Ishikawa (cell line): ENCODE results near the gene NR5A1.

Source experiments
- FOXM1 ChIP-seq: IDR thresholded peaks from 2 replicates; pipeline ENCODE4 v1.6.1; 2012; ENCODE audit warnings: low read depth, borderline replicate concordance
- ZBTB7A ChIP-seq: IDR thresholded peaks from 2 replicates; pipeline ENCODE4 v1.6.1; 2012; ENCODE audit warnings: low read depth

DNA sequence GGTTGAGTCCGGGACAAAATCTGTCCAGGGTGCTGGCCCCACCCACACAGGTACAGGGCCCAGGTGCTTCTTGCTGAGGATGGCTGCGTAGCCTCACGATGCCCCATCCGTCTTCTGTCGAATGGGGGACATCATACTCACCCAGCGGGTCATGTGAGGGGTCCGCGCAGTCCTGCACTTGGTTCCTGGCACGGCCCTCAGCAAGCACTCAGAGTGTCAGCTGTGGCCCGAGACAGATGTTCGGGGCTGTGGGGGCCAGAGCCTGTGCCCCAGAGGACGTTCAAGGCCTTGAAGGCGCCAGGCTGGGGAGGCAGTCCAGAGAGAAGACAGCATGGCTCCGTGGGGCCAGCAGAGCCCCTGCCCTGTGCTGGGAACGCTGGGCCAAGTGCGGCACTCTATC lies 27.8 kb downstream of the NR5A1 start:
- TF ChIP-seq ZBTB7A (no peak), FOXM1 (no peak)
